Activated CD4-positive, alpha-beta T cell treated with anti-CD3 and anti-CD28 coated beads, Interleukin-2, Interleukin-6, amounts not matched to agents 100 ng/mL and 50 ng/mL, durations not matched to agents 16 hours and 8 hours (primary cell): Measurements from ENCODE around the gene CYSRT1.
A peak's percentile ranks its signal among the peaks of the same experiment; 100 is the strongest.

Experiments used
- DNase-seq: peaks from one replicate; pipeline ENCODE4 v3.0.0-alpha.2; 2020

Gene CYSRT1

GRCh38 chr9:137213160-137214060, 11.6 kb upstream of the CYSRT1 start:
- DNase-seq, result no peak

- DNase-seq, result no peak
Measured at GRCh38 chr9:137214620-137215019, 10.4 kb upstream of the CYSRT1 start.

GRCh38 chr9:137215196-137215986, 9.6 kb upstream of the CYSRT1 start:
- DNase-seq, result no peak

- no peak for DNase-seq
Measured at GRCh38 chr9:137216188-137216965, 8.6 kb upstream of the CYSRT1 start.

GRCh38 chr9:137217276-137218211, 7.4 kb upstream of the CYSRT1 start:
- no peak for DNase-seq

GRCh38 chr9:137218212-137218753, 6.7 kb upstream of the CYSRT1 start:
- no peak for DNase-seq

- no peak for DNase-seq
Measured at GRCh38 chr9:137218754-137219271, 6.2 kb upstream of the CYSRT1 start.

- no peak for DNase-seq
Measured at GRCh38 chr9:137219757-137220316, 5.1 kb upstream of the CYSRT1 start.

GRCh38 chr9:137220317-137221094, 4.5 kb upstream of the CYSRT1 start:
- no peak for DNase-seq

- no peak for DNase-seq
Measured at GRCh38 chr9:137221095-137221505, 3.9 kb upstream of the CYSRT1 start.

- DNase-seq, result peak; percentile 20
Measured at GRCh38 chr9:137221506-137222111, 3.4 kb upstream of the CYSRT1 start.

GRCh38 chr9:137222190-137223077, 2.5 kb upstream of the CYSRT1 start, which contains the start of gene RNF208:
Gene RNF208, minus strand, starts transcription at chr9:137222240. Its CDS starts 1,028 bp downstream, at chr9:137221212.
- DNase-seq, result peak; percentile 15

- peak; percentile 100 for DNase-seq
Measured at GRCh38 chr9:137223078-137223970, 1.6 kb upstream of the CYSRT1 start.

- no peak for DNase-seq
Measured at GRCh38 chr9:137225699-137226331, 841 bp downstream of the CYSRT1 start.

GRCh38 chr9:137226338-137227053, 1.5 kb downstream of the CYSRT1 start:
- no peak for DNase-seq
